OCI-LY7 (cell line): ENCODE data around the gene COL28A1.

Experiments used
- CTCF ChIP-seq: fragments of 200-600 bp; sonication (generic); conservative IDR thresholded peaks from 2 replicates; pipeline ENCODE4 v1.5.1; 2014; ENCODE audit warnings: mild to moderate bottlenecking, antibody characterized with exemption, low read length, moderate library complexity, mixed read lengths
- EZH2phosphoT487 ChIP-seq: fragments of 200-600 bp; sonication (generic); IDR thresholded peaks from 2 replicates; pipeline ENCODE4 v1.6.1; 2018; ENCODE audit warnings: low read depth, borderline replicate concordance, mild to moderate bottlenecking, mixed run types, antibody characterized with exemption, low read length, moderate library complexity, mixed read lengths

GRCh38 chr7:7433811-7434210 lies 101.9 kb downstream of the COL28A1 start:
- TF ChIP-seq CTCF (no peak), EZH2phosphoT487 (no peak)
